ENCODE data around the gene P2RX1.

Gene P2RX1

DNA sequence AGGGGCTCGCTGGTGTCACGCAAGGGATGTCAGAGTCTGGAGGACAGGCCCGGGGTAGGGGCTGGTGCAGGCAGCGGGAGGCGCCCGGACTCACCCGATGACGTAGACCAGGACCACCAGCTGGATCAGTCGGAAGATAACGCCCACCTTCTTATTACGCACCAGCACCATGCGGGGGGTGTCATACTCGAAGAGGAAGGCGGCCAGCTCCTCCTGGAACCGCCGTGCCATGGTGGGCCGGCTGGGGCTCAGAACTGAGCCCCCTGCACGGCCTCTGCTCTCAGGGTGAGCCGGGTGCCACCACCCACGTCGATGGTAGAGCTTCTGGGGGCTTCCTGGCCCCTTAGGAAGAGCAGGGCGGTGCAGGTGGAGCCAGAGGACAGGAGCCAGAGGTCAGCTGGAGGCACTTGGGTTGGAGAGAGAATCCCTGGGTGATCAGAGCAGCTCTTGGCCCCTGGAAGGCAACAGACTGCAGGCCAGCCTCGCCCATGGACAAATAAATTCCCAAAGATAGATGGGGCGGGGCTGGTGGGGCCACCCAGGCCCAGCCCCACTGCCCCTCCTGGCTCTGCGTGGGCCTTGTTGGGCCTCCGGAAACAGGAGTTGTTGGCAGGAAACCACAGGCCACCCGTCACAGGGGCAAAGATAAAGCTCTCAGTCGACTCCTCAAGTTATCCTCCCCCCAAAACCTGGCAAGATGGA lies at the start of gene P2RX1:
P2RX1 (minus strand) TSS at position 471 of the 702 bp plus-strand sequence; CDS start at position 231, 240 bp downstream.
- peak; percentile 22 to 27 for DNase-seq (ENCODE audit: low read depth in 2 of 2)

DNA sequence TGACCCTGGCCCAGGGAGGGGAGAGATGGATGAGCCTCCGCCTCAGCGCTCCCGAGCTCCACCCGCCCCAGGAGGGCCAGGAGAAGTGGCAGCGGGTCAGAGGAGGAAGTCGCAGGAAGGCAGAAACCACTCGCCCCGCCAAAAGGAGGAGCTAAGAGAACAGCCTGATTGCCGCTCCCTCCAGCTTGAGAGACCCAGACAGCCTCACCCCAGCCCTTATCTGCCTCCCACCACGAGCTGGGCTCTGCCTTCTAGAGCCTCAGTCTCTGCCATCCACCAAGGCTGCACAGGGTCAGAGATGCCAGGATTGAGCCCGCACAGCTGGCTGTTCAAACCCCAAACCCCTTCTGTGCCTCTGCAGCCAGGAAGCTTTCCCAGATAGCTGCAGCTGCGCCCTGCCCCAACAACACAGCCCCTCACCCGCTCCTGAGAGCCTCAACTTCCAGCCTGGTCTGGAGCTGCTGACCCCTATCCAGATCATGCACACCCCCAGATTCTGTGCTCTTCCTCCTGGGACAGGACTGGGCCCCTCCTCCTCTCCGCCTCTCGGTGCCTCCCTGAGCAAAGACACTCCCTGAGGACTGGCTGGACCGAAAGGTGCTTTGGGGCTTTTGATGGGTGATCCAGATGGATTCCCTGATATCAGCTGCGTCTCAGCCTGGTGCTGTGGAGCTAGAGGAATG lies 49.0 kb upstream of the P2RX1 start:
- DNase-seq (ENCODE audit: low read depth in 2 of 2), result peak; percentile 50 to 62

DNA sequence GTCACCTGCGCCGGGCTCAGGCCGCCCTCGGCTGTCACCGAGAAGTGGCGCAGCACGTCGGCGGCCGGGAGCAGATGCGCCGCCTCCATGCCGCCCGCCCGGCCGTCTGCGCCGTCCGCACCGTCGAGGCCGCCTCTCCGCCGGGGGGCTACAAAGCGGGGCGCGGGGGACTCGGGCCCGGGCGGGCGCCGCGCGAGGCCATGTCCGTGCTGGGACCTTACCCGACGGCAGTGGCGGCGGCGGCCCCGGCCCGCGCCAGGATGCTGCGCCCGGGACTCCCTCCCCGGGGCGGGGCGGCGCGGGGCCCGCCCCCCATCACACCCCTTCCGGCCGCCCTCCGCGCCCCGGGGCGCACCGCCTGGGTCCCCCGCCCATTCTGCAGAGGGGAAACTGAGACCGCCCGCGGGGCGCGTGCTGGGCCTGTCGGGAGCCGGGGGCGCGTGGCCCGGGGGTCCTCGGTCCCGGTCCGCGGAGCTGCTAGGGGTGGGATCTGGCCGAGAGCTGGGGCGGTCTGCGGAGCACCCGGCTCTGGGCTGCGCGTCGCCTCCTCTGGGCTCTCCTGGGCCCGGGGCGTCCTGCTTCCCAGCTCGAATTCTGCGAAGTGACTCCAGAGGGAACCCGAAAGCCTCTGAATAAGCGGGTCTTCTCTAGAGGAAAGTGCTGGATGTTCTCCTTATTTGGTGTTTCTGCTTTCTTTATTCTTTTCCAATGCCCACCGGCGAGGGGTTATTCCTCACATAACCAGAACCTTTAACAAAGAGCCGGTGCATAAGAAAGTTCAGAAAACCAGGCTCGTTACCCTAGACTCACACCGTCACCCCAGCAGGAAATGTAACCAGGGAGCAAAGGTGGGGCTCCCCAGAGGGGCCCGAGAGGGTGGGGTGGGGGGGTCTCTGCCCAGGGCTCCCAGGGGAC lies 48.2 kb upstream of the P2RX1 start, which contains the start of gene ATP2A3:
ATP2A3 (minus strand) TSS at position 235 of the 915 bp plus-strand sequence; CDS start at position 89, 146 bp downstream.
- peak; percentile 48 to 49 for DNase-seq (ENCODE audit: low read depth in 2 of 2)

DNA sequence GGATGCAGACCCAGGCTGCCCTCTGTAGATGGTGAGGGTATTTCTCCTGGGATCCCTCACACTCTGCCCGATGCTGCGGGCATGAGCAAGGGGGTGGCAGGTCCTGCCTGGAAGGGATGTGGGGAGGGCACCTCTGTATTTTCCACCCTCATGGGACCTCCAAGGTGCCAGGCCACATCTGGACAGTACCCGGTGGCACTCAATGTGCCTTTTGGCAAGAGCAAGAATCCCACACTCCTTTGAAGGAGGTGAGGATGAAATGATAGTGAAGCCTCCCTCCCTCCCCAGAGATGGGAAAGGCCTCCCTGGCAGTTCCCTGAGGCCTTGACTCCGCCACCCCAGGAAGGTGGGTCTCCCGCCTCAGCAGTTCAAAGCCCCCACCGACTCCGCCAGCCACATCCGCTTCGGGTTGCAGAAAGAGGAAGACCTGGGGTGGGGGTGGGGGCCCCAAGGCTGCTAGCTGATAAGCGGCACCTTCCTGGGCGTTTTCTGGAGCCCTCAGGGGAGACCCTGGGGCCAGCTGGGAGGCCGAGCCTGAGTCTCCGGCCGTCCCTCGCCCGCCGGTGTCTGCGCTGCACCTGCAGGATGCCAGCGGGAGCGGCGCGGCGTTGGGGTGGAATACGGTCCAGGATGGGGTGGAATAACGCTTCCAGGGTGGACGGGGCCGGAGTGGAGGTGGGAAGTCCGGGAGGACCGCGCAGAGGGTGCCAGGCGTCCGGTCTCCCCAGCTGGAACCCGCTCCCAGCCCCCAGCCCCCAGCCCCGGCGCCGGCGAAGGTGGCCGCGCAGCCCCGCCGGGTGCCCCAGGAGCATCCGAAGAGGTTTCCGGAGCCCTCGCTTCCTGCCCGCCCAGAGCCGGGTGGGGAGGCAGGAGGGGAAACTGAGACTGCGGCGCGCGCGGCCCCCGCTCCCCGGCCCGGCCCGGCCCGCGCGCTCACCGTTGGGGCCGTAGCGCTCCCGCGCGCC lies 47.3 kb upstream of the P2RX1 start:
- peak; percentile 38 to 47 for DNase-seq (ENCODE audit: low read depth in 2 of 2)

DNA sequence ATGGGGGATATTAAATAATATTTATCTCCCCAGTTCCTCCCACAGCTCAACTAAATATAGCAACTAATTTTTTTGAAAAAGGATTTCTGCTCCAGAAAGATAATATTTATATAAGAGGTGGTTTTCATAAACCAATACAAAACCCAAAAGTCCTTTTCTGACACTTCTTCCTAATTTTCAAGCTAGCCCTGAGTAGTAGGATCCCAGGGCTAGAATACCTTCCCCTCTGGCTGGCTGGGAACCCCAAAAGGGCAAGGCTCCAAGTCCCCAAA lies 46.6 kb upstream of the P2RX1 start:
- DNase-seq (ENCODE audit: low read depth in 2 of 2), result no peak

DNA sequence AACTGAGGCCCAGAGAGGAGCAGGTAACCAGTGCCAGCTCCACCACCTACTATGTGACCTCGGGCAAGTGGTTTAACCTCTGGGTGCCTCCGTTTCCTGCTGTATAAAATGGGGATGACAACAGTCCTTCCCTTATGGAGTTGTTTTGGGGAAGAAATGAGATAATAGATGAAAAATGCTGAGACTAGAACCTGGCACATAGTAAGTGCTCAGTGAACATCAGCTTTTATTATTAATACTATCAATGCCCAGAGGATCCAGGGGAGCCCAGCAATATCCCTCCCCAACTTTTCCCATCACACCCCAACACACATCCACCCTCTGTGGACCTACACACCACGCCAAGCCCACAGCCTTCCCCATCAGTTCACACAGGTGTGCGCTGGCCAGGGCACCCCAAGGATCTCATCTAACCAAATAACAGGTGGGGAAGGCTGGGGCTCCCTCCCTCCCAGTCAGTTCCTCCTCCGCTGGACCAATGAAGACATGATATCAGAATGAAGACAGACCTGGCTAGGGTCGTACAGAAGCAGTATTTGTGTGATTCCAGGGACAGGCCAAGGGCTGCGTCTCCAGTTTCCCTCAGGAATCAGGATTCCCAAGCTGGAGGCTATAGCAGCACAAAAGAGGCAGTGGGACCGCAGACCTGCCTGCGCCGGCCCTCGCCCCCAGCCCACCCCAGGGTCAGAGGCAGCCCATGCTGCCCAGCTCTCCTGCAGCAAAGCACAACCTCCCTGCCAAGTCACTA lies 46.1 kb upstream of the P2RX1 start:
- no peak for DNase-seq (ENCODE audit: low read depth in 2 of 2)

DNA sequence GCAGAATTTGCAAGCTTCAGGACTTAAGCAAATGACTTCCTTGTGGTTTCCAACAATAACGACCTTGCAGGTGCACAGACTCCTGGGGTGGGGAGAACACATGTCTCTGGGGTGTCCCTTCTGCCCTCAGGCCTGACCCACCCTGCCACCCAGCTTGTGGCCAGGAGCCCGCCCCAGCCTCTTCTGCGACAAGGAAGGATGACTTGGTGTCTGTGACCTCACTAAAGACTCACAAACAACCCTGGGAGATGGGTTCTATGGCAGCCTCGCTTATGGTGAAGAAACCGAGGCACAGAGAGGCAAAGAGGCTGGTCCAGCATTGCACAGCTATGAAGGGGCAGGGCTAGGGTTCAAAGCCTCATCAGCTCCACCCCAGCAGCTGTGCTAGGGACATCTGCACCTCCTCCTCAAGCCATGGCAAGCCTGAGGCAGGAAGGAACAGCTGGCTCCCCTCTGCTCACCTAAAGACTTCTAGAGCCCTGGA lies 45.3 kb upstream of the P2RX1 start:
- no peak for DNase-seq (ENCODE audit: low read depth in 2 of 2)

DNA sequence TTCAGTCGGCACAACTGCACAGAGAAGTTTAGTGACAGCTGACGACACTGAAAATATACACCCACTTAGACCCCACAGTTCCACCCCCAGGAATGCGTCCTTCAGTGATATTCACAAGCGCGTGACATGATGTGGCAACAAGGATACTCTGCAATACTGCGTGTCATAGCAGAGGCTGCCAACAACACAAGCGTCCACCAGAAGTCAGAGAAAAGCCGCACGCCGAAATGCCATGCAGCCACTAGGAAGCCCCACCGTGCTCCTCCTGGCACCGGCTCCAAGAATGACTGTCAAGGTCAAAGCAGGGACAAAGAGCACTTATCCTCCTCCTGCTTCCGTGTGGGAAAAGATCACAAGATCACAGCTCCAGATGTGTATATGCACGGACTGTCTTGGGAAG lies 44.5 kb upstream of the P2RX1 start:
- DNase-seq (ENCODE audit: low read depth in 2 of 2), result no peak

DNA sequence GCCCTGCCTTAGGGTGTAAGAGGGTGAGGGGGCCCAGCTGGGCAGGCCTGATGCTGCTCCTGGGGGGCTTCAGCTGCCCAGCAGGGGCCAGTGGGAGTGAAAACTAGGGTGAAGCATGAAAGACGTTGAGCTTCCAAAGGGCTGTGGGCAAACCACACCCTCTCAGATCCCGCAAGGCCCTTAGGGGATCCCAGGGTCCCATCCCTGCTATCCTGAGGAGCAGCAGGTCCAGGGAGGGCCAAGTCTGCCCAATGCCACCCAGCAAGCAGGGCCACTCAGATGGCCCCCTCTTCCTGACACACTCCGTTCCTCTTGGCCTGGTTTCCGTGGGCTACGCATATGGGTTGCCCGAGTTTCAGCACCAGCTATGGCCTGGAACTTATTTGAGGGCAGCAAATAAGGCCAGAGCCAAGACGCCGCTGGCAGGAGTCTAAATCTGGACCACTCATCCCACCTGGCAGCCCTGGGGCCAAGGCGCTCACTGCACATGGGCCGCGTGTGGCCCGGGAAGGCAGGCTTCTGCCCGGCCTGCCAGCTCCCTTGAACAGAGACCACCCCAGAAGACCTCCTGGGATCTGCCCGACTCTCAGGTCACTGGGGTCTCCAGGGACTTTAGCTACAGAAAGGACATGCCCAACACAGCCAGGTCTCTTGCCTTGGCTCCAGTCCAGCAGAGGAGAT lies 43.8 kb upstream of the P2RX1 start:
- DNase-seq (ENCODE audit: low read depth in 2 of 2), result no peak

DNA sequence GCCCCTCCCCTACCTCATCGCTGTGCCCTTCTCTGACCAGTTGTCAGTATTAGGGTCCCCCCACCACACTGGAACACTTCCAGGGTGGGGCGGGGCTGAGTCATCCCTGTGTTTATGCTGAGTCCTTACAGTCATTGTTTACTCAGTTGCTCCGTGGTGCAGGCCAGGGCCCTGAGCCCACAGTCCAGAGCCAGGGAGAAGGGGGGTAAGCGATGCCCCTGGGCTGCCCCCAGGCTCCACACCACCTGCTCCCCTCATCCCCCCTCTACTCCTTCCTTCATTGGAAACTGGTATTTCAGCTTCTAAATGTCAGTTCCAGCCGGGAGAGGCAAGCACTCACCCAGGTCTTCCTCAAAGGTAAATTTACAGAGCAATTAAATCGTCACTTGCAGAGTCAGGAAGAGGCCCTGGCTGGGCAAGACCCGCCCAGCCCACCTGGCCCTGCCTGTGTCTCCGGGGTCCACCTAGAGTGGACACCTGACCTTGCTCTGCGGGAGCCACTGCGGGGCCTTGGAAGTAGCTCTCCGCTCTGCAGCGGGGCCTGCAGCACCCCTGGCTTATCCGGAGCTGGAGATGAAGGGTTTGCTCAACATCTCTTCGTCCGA lies 43.1 kb upstream of the P2RX1 start:
- no peak for DNase-seq (ENCODE audit: low read depth in 2 of 2)

DNA sequence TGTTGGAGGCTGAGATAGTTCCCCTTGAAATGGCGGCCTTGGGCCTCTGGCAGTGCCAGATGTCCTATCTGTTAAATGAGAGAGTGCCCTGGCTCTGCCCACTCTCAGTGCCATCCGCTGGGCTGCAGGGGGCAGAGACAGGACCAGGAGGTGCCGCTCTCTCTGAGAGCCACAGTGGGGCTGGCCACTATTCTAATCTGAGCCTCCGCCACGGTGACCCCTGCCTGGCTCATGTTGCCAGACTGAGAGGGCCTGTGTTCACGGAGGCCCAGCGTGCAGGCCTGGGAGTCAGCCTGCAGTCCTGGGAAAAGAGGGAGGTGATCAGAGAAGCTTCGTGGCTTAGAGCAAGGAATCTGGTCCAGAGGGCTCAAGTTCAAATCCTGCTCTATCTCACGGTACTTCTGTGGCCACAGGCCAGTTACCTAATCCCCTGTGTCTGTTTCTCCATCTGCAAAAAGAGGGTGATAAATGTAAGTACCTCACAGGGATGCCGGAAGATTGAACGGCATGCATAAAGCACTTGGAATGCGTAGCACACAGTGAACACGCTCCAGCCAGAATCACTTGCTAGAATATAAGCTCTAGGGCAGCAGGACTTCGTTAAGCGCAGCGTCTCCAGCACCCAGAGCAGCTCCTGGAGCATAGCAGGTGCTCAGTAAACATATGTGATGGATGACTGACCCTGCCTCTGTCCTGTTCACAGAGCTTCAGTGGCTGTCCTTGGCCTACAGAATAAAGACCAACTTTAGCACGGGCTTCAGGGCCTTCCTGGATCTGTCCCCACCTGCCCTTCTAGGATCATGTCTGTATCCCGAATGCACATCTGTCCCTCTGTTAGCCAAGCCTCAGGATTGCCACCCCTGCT lies 41.7 kb upstream of the P2RX1 start:
- DNase-seq (ENCODE audit: low read depth in 2 of 2), result no peak

DNA sequence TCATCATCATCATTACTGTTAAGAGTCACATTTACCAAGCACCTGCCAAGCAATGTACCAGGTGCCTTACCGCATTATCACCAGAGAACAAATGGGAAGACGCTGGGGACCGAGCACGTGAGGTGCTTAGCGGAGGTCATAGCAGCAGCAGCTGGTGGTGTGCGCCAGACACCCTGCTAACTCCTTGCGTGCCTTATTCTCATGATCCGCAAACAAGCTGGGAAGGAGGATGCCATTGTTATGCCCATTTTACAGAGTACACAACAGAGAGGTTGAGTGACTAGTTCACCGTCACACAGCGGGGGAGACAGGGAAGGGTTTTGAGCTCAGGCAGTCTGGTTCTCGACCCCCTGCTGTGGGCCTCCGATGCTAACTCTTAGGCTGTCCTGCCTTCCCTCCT lies 40.7 kb upstream of the P2RX1 start:
- DNase-seq (ENCODE audit: low read depth in 2 of 2), result no peak

DNA sequence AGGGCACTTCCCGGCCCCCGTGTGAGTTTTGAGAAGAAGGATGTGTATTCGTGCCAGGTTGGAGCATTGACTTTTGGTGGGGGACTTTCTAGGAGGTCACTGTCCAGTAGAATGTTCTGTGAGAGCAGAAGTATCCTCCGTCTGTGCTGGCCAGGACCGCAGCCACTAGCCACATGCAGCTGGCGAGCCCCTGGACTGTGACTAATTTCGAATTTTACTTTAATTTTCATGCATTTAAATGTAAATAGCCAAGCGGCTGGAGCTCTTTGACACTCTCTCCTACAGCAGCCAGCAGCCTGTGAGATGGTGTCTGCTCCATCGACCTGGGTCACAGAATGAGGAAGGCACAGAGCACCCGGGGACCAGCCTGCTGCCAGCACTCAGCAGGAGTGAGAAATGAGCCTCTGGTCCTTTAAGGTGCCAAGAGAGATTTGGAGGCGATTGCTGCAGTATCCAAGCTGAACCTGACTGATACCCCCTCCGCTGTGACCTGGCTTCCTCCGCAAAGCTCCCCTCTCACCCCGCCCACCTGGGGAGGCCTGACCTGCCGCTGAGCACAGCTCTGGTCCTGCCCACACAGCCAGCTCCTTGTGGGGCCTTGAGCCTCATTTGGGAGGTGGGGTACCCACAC lies 40.2 kb upstream of the P2RX1 start:
- DNase-seq (ENCODE audit: low read depth in 2 of 2), result no peak

DNA sequence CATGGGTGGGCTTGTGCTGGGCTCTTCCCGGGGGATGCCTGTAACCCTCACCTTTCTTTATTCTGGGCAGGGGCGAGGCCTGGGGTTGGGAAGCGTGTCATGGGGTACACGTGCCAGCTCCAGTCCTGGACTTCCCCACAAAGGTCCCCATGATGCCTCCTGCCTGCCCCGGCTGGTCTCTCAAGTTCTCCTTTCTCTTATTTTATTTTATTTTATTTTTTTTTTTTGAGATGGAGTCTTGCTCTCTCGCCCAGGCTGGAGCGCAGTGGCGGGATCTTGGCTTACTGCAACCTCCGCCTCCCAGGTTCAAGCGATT lies 39.4 kb upstream of the P2RX1 start:
- no peak for DNase-seq (ENCODE audit: low read depth in 2 of 2)

DNA sequence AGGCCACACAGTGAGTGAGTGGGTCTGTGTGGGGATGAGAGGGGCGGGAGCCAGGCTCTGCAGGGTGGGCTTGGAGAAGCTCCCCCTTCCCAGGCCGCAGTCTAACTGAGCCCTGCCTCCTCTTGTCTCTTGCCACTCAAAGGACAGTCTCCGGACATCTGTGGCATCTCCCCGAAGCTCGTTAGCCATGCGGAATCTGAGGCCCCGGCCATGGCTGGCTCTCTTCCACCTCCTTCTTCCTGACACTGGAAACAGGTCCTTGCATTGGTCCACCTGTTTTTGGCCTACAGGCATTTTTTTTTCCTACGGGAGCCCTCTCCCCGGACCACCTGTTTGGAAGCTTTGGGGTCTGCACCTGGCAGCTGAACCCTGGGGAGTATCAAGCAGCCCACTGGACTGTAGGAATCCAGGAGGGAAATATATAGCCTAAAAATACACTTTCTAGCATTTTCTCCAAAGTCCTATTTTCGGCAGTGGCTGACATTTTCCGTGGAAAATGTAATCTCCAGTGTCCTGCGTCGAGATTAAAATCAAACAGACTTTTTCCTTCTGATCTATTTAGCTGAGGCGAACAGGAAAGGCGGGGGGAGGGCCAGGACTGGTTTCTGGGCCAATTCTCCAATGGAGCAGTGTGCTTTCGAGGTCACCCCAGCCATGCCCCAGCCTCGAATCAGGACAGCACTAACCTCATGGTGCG lies 38.9 kb upstream of the P2RX1 start:
- DNase-seq (ENCODE audit: low read depth in 2 of 2), result no peak

DNA sequence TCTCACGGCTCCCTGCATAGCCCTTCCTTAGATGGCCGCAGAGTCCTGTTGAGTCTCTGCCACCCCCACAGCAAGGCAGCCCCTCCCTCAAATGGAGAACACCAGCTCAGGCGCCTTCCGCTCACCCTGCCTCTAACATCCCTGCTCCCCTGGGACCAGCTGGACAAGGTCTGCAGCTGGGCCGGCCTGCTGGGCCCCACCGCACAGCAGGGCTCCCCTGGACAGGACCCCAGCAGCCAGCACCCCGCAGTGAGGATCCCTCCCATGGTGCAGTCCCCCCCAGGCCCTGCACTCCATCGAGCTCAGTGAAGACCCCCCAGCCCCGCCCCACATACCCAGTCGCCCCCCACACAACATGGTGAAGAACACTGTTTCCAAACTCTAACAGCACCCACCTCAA lies 37.8 kb upstream of the P2RX1 start:
- no peak for DNase-seq (ENCODE audit: low read depth in 2 of 2)

DNA sequence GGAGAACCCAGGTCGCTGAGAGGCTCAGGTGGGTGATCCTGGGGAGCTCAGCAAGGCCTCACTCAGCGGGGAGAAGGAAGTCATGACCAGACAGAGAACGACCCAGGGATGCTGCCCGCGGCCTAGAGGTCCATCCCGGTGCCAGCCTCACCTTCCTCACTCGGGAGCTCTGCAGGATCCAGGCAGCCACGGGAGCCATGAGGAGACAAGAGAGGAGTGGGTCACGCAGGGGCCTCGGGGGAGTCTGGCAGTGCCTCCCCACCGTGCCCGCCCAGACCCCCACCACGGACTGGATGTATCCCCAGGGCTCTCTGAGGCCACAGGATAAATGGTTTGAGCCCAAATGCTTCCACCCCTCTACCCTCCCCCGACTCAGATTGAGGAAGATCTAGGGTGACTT lies 37.3 kb upstream of the P2RX1 start:
- no peak for DNase-seq (ENCODE audit: low read depth in 2 of 2)

DNA sequence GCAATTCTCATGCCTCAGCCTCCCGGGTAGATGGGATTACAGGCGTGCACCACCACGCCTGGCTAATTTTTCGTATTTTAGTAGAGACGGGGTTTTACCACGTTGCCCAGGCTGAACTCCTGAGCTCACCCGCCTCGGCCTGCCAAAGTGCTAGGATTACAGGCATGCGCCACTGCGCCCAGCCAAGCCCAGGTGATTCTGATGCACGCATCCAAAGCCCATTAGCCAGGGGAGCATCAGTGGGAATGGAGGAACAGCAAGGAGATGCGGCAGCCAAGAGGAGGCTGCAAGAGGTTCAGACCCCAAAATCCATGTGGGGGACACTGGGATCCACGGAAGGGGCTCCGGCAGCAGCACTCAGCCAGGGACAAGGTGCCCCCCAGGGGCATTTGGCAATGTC lies 35.9 kb upstream of the P2RX1 start:
- DNase-seq (ENCODE audit: low read depth in 2 of 2), result no peak

Data from stimulated activated CD4-positive, alpha-beta T cell treated with anti-CD3 and anti-CD28 coated beads, Interleukin-4, amount 100 ng/mL, for 48 hours (primary cell).